GM18517 (cell line): Measurements from ENCODE around the gene TRAPPC5.

Experiments
- ATAC-seq: cut with Tn5 transposase; IDR thresholded peaks from one replicate; pipeline ENCODE4 v1.9.1; 2021; ENCODE audit warnings: mild to moderate bottlenecking, moderate library complexity; ENCODE audit not compliant: unreplicated experiment

TRAPPC5 gene

DNA sequence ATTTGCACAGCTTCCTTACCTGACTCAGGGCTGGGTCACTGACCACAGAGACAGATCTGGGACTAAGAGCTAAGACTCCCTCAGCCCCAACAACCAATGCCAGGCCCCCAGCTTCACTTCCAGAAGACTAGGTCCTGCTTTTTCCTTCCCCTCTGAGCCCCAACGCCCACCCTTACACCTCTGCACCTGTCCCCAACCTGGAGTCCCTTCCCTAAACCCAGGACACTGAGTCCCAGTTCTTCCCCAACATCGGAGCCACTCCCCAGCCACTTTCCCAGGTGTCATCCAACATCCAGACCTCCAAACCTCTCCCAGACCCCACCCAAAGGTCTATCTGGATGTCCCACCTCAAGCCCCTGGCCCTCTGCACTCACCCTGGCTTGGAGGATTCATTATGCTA, 18.4 kb downstream of the TRAPPC5 start:
- no peak for ATAC-seq

DNA sequence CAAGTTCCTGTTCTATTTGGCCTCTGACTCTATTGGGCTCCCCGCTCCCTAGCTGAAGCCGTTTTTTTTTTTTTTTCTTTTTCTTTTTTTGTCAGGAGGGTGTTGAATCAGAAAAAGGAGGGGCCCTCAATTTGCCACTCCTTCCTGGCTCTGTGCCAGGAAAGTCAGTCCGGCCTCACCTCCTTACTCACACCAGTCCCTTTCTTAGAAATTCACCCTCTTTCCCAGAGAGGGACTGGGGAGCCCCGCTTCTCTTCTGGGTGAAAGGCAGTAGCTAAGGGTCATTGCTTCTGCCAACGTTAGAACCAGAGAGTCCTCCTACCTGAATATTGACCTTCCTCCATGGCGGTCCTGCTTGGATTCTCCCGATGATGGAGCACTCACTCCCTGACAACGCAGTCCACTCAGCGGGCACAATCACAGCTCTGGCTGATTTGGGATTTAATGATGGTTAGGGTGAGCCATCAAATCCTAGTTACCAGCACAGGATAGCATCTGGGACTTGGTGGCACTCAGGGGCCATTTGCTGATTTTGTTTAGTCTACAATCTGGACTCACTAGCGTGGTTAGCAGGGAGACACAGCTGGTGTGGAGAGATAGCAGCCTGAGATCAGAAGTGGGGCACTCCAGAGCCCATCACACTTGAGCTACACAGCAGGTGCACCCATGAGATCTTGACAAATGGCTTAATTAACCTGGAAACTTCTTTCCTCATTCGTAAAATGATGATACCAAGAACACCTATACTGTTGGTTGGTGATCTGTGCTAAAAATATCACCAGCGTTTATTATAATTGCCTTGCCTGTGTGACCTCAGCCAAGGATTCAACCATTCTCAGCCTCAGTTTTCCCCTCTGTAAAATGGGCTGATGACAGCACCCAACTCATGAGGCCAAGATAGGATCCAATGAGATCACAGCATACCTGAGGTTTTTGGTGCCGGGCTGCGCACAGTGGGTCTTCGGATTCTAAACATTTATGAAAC, 19.1 kb downstream of the TRAPPC5 start:
- ATAC-seq: no peak

DNA sequence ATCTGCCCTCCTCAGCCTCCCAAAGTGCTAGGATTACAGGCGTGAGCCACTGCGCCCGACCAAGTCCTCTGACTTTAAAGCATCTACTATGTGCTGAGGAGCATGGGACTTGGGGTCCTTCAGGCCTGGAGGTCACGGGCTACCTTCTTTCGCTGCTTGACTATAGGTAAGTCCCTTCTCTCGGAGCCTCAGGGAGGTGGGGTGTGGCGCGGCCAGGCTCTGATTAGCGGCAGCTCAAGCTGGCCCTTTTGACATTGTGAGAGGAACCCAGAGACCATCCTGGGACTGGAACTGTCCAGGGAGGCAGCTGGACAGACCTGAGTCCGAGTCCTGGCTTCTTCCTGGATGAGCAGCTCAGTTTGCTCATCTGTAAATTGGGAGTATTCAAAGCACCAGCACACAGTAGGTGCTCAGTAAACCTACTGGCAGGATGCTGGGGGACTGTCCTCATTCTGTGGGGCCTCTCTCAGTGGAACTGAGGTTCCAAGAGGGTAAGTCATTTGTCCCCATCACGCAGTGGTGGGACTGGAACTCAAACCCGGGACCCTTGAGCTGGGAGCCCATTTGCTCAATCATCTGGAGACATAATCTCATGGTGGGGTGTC, 20.5 kb downstream of the TRAPPC5 start:
- no peak for ATAC-seq

DNA sequence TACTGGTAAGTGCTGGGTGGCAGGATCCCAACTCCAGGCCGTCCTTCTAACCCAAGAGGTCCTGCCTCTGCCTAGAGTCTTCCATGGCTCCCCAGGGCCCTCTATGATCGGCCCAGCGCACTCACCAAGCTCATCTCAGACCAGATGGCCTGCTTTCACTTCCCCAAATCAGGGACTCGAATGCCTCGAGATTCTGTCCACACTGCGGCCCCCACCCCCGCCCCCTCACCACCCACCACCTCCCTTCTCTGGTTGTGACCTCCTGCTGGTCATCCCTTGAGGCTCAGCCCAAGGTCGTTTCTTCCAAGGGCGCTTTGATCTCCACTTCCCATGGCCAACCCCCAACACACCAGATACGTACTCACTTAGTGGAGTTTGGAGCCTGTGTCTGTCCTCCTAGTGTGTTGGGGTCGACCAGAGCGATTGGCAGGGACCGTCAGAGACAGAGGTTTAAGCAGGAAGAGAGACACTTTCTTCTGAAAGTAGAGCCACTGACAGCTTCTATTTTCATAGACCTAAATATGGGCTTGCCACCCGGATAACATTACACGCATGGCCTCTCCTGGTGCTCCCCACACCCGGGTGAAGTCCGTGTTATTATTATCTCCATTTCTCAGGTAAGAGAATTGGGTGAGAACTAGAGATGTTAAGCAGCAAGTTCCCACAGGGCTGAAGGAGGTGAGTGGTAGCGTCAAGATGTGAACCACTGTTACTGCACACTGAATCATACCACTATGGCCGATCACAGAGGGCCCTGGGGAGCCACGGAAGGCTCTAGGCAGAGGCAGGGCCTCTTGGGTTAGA, 21.2 kb downstream of the TRAPPC5 start, which contains the start of gene FCER2:
FCER2 (minus strand) TSS at position 478 of the 804 bp plus-strand sequence. CDS start 2,371 bp downstream, outside the sequence.
- peak; percentile 68 for ATAC-seq

DNA sequence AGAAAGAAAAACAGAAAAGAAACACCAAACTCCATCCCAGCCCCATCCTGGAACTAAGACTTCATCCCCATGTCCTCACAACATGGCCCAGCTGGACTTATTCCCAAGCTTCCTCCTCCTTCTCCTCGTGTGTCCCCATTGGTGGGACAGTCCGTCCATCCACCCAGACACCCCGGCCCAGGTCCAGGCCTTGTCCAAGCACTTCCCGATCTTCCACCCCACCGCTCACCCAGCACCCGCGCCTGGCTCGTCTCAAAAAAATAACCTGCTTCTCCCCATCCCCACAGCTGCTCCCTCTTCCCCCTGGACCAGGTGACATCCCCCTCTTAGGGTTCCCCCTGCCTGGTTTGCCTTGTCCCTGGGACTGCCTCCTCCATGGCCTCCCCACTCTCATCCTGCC, 22.7 kb downstream of the TRAPPC5 start:
- ATAC-seq: no peak

DNA sequence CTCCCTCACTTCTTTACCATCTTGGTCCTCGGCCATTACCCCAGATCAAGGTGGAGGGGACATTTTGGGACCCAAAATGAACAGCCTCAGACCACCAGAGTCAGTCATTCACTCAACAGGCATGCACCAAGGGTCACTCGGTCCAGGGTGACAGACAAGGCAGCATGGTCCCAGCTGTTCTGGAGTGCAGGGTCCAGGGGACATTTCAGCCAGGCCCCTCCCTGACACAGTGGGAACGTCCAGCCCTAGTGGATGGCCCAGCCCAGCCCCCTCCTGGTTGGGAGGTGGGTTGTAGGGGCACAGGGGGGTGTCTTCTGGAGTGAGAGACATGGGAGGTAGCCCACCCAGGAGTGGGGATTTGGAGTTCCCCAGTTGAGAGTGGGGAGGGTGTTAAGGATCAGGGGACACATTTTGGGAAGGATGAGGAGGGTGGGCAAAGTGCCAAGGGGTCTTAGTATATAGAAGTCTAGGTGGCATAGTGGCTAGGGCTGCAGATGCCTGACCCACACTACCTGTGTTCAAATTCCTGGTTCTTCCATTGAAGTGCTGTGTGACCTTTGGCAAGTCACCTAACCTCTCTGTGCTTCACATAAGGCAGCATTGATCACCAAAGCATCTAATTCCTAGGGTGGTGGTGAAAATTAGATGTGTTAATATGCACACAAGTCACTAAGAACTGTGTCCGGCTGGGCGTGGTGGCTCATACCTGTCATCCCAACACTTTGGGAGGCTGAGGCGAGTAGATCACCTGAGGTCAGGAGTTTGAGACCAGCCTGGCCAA, 23.8 kb downstream of the TRAPPC5 start:
- ATAC-seq: no peak

DNA sequence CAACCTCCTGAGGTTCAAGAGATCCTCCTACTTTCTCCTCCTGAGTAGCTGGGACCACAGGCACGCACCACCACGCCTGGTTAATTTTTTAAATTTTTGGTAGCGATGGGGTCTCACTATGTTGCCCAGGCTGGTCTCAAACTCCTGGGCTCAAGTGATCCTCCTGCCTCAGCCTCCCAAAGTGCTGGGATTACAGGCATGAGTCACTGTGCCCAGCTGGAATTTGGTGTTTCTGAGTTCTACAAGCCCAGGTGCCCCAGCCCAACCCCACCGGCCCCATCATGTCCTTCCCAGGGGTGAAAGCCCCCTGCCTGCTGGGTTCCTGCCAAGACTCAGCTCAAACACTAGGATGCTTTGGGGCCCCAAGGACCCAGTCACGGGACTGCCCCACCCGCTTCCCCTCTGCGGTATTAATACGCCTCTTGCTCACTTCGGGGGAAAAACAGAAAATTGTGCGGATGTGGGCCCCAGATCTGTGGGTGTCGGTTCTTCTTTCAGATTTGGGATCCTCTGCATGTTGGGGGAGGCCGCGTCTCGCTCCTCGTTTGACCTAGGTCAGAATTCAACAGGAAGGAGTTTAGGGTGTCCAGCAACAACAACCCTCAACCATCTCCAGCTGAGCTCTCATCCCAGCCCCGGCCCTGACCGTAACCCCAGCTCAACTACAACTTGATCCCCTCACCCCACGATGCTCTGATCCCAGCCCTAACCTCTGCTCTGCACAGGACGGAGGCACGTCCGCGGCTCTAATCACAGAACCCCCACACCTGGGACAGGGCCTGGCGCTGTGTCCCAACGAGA, 25.0 kb downstream of the TRAPPC5 start:
- peak; percentile 41 for ATAC-seq

DNA sequence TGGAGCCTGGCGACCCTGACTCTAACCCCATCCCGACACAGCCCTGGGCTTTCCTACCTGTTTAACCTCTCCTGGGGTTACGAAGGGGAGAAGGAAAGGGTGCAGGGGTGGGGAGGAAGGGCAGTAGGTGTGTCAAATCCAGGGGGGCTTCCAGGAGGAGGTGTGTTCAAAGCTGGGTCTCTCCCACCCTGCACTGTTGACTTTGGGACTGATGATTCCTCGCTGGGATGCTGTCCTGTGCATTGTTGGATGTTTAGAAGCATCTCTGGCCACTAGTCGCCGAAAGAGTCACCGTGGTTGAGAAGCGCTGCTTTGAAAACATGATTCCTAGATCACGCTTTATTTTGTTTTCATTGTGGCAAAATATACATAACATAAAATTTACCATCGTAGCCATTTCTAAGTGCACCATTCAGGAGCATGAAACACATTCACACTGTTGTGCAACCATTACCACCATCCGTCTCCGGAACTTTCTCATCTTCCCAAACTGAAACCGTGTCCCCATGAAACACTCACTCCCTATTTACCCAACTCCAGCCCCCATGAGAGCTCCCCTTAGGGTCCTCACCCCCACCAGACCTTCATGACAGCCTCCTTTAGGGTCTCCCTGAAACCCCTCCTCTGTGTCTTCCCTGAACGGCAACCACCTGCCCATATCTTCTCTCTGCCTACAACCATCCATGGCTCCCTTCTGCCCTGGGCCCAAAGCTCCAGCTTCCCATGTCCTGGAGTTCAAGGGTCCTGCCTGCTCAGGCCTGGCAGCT, 25.7 kb downstream of the TRAPPC5 start:
- ATAC-seq: no peak

DNA sequence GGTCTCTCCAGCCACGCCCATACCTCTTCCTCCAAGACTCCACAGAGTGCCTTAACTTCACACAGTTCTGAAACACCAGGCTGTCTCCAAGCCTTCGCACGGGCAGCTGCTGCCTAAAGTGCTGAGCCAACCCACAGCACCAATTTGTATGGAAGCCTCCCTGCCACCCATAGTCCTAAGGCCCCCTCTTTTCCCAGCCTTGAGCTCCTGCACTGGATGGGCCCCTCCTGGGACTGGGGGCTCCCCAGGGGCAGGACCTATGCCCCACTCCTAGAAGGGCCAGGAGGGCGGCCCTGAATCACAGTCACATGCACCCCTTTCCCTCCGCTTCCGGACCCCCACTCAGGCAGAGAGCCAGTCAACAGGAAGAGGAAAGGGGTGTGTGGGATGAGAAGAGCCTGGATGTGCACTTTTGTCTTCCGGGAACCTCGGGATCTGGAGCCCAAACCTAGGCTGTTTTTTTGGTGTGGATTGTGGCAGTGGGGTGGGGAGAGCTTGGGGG, 26.4 kb downstream of the TRAPPC5 start:
- no peak for ATAC-seq

DNA sequence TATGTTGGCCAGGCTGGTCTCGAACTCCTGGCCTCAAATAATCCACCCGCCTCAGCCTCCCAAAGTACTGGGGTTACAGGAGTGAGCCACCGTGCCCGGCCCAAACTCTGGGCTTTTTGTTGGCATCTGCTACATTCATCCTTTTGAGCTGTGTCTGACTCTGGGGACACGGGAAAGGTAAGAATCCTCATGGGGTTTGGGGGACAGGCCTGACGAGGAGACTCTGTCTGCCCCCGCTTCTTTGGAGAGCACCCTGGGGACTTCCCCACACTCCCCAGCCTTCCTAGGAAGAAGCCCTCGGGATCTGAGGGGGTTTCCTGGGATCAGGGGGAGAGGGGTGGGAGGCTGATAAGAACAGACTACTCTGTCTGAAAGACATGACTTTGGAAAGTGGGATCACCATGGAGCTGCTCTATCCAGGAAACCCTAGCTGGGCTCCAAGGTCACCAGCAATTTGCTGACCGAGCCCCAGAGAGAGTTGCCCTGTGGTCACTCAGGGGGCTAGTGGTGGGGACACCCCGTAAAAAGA, 29.4 kb downstream of the TRAPPC5 start:
- no peak for ATAC-seq

DNA sequence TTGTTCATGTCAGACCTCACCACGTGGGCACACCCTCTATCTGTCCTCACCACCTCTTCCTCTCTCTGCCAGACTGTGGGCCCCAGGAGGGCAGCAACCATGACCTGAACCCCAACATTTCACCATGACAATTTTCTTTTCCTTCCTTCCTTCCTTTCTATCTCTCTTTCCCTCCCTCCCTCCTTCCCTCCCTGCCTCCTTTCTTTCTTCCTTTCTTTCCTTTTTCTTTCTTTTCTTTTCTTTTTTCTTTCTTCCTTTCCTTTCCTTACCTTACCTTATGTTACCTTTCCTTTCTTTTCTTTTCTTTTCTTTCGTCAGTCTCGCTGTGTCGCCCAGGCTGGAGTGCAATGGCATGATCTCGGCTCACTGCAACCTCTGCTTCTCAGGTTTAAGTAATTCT, 30.0 kb downstream of the TRAPPC5 start:
- ATAC-seq: no peak

DNA sequence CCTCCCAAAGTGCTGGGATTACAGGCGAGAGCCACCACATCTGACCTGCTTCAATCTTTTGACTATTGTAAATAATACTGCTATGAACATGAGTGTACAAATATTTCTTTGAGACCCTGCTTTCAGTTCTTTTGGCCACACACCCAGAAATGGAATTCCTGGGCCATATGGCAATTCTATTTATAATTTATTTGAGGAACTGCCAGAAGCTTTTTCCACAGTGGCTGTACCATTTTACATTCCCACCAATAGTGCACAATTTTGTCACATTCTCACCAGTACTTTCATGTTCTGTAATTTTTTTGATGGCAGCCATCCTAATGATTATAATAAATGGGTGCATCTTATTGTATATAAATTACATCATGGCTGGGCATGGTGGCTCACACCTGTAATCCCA, 35.0 kb downstream of the TRAPPC5 start:
- ATAC-seq: no peak

DNA sequence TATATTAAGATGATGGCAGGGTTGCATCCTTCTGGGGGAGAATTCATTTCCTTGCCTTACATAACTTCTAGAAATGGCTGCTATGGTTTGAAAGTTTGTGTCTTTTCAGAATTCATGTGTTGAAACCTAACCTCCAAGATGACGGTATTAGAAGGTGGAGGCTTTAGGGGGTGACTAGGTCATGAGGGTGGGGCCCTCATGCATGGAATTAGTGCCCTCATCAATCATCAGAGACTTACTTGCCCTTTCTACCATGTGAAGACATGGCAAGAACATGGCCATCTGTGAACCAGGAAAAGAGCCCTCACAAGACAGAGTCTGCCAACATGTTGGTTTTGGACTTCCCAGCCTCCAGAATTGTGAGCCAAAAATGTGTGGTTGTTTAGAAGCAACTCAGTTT, 36.1 kb downstream of the TRAPPC5 start:
- ATAC-seq: no peak

DNA sequence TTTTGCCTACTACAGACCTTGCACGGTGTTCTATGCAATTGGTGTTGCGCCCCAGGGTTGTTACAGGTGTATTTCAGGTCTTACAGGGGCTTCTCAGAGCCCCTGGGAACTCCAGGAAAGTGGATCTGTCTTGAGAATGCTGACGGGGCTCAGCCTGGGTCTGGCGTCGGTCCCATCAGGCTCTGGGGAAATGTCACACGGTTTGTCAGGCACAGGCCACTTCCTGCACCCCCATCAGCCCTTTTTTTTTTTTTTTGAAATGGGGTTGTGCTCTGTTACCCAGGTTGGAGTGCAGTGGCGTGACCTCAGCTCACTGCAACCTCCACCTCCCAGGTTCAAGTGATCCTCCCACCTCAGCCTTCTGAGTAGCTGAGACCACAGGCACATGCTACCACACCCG, 38.0 kb downstream of the TRAPPC5 start:
- no peak for ATAC-seq

DNA sequence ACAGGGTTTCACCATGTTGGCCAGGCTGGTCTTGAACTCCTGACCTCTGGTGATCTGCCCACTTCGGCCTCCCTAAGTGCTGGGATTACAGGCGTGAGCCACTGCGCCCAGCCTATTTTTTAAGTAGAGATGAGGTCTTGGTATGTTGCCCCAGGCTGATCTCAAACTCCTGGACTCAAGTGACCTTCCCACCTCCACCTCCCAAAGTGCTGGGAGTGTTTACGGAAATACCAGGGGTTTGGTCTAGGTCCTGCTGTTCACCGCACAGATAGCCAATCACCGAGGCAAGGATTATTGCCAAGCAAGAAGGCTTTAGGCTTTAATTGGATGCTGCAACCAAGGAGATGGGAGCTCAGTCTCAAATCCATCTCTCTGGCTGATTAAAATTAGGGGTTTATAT, 39.7 kb downstream of the TRAPPC5 start:
- no peak for ATAC-seq

DNA sequence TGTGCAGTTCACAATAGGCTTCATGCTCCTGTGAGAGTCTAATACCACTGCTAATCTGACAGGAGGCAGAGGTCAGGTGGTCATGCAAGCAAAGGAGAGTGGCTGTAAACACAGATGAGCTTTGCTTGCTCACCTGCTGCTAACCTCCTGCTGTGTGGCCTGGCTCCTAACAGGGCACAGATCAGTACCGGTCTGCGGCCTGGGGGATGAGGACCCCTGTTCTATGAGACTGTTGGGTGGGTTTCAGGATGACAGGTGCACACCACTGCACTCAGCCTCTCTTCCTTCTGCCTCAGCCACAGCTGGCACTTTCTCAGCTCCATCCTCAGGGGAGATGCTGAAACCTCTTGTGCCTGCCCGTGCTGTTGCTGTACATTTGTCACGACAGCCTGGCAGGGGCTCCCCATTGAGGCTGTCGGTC, 41.6 kb downstream of the TRAPPC5 start:
- ATAC-seq: peak; percentile 55

DNA sequence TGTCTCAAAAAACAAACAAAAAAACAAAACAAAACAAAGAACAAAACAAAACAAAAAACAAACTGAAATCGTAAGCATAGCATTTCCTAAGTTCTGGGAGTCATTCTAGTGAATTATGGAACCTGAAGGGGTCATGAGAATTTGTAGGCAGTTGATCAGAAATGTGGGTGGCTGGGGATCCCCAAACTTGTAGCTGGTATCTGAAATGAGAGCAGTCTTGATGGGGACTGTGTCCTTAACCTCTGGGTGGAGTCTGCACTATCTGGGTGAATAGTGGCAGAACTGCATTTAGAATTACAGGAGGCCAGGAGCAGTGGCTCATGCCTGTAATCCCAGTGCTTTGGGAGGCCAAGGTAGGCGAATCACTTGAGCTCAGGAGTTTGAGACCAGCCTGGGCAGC, 45.2 kb downstream of the TRAPPC5 start:
- no peak for ATAC-seq

DNA sequence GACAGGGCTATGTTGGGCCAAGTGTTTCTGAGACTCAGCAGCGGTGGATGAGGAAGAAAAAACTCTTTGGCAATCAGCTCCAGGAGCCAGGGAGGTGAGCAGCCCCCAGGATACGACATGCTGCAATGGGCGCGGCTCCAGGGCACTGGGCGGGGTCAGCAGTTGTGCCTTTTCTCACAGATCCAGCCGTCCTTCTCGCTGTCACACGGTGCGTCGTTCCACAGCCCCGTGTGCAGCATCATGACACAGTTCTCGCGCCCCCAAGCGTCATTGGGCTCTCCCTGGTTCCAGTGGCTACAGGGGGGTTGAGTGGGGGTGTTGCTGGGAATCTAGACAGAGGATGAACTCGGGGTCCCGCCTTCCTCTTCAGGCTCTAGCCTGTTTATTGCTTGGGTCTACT, 48.6 kb downstream of the TRAPPC5 start:
- ATAC-seq: no peak
